Activated CD4-positive, alpha-beta T cell treated with anti-CD3 and anti-CD28 coated beads for 1 hour (primary cell): Measurements from ENCODE around the gene PADI1.

Source experiments
- DNase-seq: peaks from one replicate; pipeline ENCODE4 v3.0.0-alpha.2; 2020

Gene PADI1

GRCh38 chr1:17183388-17184160 is 21.4 kb upstream of the PADI1 start:
- DNase-seq = no peak

GRCh38 chr1:17184161-17184665 is 20.7 kb upstream of the PADI1 start:
- no peak for DNase-seq

GRCh38 chr1:17184822-17185484 is 20.0 kb upstream of the PADI1 start:
- DNase-seq = no peak

GRCh38 chr1:17185485-17185860 is 19.5 kb upstream of the PADI1 start:
- DNase-seq = no peak

- DNase-seq = no peak
Measured at GRCh38 chr1:17186216-17186909, 18.6 kb upstream of the PADI1 start.

GRCh38 chr1:17187051-17187450 is 17.9 kb upstream of the PADI1 start:
- DNase-seq = no peak

GRCh38 chr1:17188217-17188616 is 16.7 kb upstream of the PADI1 start:
- DNase-seq = no peak

- DNase-seq = no peak
Measured at GRCh38 chr1:17188889-17189631, 15.9 kb upstream of the PADI1 start.

GRCh38 chr1:17189632-17189990 is 15.3 kb upstream of the PADI1 start:
- no peak for DNase-seq

- no peak for DNase-seq
Measured at GRCh38 chr1:17190010-17190995, 14.6 kb upstream of the PADI1 start.

GRCh38 chr1:17191990-17192242 is 13.0 kb upstream of the PADI1 start:
- no peak for DNase-seq

GRCh38 chr1:17192394-17193221 is 12.3 kb upstream of the PADI1 start:
- no peak for DNase-seq

- DNase-seq = no peak
Measured at GRCh38 chr1:17193222-17194132, 11.5 kb upstream of the PADI1 start.

GRCh38 chr1:17194133-17194475 is 10.8 kb upstream of the PADI1 start:
- no peak for DNase-seq

GRCh38 chr1:17194615-17195528 is 10.1 kb upstream of the PADI1 start:
- DNase-seq = no peak

- DNase-seq = no peak
Measured at GRCh38 chr1:17195731-17196130, 9.2 kb upstream of the PADI1 start.

GRCh38 chr1:17196496-17197185 is 8.3 kb upstream of the PADI1 start:
- no peak for DNase-seq

GRCh38 chr1:17197696-17198095 is 7.2 kb upstream of the PADI1 start:
- DNase-seq = no peak
